GM18526 (cell line): Measurements from ENCODE around the gene CFAP61.

Experiments used
- POLR2A ChIP-seq: IDR thresholded peaks from 3 replicates; pipeline ENCODE4 v1.6.1; 2011; ENCODE audit not compliant: insufficient read length; ENCODE audit errors: extremely low read depth

CFAP61 gene

DNA sequence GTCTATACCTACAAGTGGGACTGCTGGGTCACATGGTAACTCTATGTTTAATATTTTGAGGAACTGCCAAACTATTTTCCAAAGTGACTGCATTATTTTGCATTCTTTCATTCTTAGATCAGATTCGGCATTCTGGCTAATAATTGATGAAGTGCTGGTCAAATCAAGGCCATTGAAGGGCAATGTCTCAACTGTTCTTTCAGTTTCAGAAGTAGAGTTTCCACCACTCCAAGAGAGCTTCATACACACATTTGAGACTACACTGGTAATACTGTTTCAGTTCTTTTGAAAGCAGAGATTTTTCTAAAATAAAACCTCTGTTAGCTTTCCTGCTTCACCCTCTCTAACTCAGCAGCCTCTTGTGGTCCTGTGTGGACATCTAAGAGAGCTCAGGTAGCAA is 154.5 kb downstream of the CFAP61 start:
- TF ChIP-seq POLR2A: no peak

DNA sequence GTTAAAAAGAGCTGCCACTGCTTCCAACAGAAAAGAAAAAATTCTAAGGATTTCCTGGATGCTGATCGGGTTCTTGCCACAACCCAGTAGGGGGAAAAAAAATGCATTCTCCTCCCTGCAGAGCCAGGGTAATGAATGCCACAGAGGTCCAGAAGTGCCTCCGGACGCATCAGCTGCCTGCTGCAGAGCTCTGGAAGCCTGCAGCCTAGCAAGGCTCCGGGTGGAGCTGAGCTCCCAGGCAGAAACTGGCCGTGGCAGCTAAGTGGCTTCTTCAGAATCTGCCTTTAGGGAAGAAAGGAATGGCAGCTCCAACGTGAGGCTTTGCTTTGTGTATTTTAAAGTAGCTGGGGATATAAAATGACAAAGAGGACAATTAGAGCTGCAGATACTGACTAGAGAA is 155.0 kb downstream of the CFAP61 start:
- TF ChIP-seq POLR2A: no peak

DNA sequence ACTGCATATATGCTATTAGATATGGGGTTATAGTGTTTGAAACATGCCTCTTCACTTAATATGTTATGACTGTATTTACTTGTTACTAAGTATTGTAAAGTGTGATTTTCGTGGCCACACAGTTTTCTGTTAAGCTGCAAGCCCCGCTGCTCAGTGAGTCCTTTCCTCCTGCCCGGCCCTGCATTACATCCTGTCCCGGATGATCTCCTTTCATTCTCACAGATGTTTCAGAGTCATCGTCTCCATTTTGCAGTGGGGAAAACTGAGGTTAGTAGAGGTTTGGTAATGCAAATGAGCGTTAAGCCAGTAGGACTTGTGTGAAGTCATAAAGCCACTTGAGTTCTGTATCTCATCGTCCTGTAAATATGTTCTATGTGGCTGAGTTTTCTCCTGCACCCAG is 155.5 kb downstream of the CFAP61 start:
- TF ChIP-seq POLR2A: no peak

DNA sequence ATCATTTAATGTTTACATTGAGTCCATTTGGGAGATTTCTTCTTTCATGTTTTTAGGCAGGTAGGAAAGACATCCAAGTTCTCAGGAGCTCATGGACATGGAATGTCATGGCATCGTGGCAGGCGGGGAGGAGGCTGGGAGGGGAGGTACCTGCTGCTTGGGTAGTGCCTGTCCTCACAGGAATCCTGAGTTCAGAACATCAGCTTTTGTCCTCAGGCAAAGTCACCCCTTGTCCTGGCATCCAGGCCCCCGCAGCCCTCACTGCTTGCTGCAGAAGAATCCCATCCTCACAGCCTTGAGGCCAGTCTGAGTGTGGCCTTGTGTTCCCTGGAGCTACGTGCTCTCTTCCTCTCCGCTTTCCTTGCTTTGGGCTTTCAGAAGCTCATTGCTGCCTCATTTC is 157.4 kb downstream of the CFAP61 start:
- no peak for TF ChIP-seq POLR2A

DNA sequence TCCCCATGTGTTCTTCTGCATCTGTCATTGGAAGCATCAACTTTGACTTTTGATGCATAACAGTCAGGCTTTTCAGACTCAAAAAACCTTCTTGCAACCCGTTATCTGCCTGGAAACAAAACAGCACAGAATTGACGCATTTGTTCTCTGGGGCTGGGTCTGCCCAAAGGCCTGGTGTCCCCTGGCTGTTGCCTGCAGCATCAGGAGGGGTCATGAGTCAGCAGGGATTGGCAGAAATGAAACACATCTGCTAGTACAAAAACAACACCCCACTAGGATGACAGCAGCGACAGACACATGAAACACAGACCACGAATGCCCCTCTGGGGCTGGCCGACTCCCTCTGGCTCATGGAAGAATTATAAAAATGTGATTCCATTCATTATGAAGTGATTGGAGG is 158.0 kb downstream of the CFAP61 start:
- no peak for TF ChIP-seq POLR2A

DNA sequence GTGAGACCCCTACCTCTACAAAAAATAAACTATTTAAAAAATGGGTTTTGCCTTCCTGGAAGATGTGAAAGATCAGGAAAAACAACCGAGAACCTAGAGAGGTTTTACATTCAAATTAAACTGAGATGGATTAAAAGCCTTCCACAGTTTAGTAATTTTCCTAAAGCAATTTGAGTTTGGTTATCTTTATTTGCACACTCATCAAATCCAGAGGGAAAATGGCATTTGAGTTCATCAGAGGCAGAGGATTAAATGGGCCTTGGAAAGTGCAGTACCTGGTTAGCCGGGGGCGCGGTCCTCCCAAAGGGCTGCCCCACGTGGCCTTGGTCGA is 158.6 kb downstream of the CFAP61 start:
- TF ChIP-seq POLR2A: no peak

DNA sequence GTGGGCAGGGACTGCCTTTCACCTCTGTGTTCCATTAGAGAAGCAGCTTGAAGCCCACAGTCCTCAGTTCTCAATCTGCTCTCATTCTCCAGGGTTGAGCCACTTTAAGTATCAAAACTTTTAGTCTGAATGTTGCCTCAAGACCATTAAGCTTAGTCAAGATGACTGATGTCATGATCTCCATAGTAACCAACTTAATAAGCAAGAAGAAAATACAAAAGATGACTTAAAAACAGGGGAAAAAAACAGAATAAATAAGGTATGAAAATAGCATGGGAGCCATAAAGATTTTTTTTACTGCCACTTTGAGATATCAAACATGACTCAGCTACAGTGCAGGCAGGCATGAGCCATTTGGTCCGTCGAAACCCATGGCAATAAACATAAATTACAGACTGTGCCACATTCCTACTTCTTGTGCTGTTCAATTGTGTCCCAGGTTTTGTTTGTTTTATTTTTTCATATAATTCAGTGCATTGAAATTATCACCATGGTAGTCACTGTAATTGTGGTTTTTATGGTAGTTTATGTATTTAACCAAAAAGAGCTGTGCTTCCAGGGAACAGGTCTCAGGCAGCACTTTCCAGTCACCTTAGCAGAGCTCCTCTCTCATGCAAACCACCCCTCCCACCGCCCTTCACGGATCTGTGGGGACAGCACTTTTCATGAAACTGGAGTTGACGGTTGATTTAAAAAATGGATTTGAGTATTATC is 159.1 kb downstream of the CFAP61 start:
- no peak for TF ChIP-seq POLR2A

DNA sequence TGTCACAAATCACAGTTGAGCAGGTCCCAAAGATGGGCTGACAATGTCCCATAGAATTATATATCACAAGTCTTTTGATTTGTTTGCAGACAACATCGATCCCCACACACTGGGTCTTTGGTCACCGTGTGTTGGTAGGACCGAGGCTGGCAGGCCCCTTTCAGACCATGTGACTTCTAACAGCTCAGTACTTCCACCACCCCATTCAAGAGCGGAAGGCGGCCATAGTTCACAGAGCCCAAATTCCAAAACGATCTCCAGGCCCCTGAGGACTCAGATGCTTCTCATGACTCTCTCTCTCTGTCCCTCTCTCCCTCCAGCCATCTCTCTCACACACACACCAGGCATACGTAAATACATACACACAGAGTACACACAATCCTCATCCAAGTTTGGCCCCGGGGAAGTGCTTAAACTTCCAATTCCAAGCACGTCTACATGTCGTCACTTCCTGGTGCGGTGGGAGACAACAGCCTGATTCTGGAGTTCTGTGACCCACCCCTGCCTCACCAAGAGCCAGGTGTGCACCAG is 159.7 kb downstream of the CFAP61 start:
- no peak for TF ChIP-seq POLR2A

DNA sequence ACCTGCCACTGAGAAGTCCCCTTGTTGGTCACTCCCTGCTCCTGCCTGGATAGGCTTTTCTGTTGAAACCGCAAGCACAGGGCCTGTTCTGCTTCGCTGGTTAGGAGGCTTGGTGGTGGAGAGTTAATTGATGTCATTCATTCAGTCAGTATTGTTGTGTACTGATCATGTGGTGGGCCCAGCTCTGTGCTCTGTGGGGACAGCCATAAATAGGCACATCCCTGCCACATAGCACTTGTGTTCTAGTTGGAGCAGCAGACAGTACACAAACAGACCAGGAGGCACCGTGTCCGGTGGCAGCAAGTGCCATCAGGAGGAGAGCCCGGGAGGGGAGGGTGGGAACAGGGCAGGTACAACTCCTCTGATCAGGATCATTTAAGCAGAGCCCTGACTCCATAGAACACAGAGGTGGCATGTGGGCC is 160.4 kb downstream of the CFAP61 start:
- no peak for TF ChIP-seq POLR2A

DNA sequence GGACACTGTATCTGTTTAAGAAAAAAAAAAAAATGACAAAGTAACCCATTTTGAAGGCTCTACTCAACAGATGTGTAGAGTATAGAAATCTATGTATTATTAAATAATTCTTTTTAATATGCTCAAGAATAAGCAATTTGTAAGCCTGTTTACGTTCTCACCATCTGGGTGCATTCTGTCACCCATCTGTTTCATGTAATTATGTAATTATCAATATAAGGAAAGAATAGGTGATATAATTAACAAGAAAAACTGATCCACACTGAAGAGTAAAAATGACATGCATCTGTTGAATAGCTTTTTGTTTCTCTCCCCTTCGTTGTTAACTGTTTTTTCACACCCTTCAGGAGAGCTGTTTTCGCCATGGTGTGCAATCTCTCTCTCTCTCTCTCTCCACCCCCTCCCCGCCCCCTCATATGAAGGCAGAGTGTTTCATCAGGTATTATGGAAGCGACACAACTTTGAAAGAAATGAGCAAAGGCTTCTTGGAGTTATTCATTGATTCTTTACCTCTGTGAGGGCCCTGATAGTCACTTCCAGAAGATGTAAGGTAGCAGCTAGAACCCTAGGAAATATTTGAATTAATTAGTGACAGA is 161.3 kb downstream of the CFAP61 start:
- no peak for TF ChIP-seq POLR2A

DNA sequence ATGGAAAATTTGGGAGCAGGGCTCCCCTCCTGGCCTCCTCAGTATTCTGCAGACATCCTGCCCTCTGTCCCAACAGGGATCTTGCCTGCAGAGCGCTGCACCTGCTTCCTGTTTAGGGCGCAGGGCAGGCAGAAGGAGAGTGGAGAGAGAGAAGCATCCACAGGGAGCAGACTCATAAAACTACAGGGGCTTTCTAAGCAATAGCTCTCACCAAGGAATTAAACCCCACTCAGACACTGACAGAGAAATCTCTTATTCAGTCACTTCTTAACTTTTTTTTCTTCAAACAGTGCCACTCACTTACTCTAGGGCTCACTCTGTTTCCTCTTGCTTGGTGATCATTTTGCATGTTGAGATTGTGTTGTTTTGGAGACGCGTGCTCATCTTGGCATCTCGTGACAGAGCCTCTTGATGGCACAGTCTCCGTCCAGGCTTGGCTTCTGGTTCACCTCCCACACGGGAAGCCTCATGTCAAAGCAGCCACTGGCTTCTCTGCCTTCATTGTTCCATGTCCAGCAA is 162.5 kb downstream of the CFAP61 start:
- TF ChIP-seq POLR2A: no peak

DNA sequence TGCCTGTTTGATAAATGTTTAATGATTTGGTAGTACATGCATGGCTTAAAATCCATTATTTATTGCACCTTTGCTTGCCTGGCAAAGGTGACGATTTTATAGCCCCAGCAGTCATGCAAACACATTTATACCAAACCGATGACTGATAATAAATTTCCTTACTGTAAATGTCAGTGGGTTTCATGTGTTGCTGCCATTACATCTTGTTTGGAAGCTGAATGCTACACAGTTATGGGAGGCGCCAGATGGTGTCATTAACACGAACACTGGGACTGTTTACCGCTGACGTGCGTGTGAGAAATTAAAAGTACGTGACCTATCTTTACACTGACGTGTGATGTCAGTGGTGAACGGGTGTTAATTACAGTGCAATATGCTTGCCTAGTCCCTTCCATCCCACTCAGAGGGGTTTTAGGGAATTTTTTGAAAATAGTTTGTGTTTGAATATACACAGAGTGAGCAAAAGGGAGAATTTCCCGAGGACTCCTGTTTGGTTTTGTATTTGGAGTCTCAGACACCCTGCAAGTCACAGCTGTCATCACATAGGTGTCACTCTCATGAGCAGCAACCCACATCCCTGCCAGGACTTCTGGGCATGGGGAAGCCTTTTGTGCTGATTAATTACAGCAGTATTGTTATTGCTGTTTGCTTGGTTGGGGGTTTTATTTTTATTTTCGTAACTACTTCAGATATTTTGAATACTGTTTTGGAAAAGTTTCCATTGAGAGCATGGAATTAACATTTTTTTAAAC is 163.8 kb downstream of the CFAP61 start:
- TF ChIP-seq POLR2A: no peak

DNA sequence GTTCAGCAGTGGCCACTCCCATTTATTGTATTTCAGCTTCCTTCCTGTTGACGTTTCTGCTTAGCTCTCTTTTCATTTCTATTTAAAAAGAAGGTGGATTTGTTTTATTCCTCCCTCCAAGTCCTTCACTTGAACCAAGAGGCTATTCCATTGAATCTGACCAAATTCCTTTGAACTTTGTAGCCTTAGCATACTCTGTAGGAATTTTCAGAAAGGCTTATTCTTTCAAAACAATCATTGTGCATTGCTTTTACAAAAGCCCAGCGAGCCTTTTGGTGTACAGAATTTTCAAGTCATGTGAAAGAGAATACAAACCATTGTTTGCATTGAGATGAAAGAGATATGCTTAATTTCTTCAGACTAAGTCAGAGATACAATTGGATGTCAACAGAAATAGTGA is 164.6 kb downstream of the CFAP61 start:
- TF ChIP-seq POLR2A: no peak

DNA sequence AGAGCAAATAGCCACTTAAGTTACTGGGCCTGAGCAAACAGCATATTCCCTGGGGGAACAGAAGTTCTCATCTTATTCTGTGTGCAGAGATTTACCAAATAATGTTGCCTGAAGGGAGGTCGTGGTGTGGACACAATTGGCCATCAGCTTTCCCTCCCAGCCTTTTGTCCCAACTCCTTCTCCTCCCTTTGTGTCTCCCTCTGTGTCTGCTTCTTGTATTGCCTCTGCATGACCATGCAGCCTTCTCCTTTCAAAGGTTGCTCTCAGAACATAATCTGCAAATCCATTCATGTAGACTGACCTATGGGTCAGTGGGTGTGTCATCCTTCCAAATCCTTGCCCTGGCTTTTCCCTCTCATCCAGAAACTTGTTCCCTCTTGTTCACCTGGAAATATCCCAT is 165.3 kb downstream of the CFAP61 start:
- TF ChIP-seq POLR2A: no peak

DNA sequence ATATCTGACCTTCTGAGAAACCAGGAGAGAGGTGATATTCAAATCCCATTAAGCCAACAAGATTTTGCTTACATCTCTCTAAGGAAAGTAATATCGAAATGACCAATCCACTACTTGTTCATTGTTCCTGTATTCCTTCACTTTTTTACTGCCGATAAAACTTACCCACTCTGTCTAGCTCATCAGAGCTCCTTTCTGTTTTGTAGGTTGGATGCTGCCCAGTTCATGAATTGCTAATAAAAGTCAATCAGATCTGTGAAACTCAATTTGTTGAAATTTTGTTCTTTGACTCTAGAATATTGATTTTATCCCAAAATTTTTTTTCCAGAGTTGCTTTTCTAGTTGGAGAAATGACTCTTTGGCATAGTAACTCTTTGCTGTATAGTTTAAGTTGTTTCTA is 166.7 kb downstream of the CFAP61 start:
- TF ChIP-seq POLR2A: no peak

DNA sequence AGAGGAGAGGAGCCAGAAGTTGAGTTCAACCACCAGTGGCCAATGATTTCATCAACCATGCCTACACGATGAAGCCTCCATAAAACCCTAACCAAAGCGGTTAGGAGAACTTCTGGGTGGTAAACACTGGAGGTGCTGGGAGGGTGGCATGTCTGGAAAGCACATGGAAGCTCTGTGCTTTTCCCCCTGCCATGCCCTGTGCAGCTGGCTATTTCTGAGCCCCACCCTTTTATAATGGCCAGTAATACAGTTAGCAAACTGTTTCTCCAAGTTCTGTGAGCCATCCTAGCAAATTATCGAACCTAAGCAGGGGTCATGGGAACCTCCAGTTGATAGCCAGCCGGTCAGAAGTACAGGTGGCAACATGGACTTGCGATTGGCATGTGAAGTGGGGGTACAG is 167.8 kb downstream of the CFAP61 start:
- TF ChIP-seq POLR2A: no peak
